Naive B cell (primary cell): Measurements from ENCODE around the gene PCDHB13. TPM values are rescaled to one million over a fixed set of nuclear protein-coding genes. Genes with fewer than 3 reads are reported as not detected.
A peak's percentile ranks its signal among the peaks of the same experiment; 100 is the strongest.
"Not testable (repeated sequence)": the region's sequence is repeated elsewhere in the genome, so short reads cannot be mapped to it uniquely, and the experiment has no call there.

Source experiments
- ATAC-seq, 2 donors: fragments of 150-1000 bp; cut with Tn5 transposase; 2 replicates each; pipeline ENCODE4 v1.10.0; 2021; ENCODE audit warnings: low read depth in 2 of 2, mild to moderate bottlenecking in 2 of 2, moderate library complexity in 2 of 2
- DNase-seq: peaks from one replicate; pipeline ENCODE4 v3.0.0; 2022
- H3K27ac Mint-ChIP-seq, 6 donors: one replicate each; pipeline ENCODE4 v1.8.0; 2020 to 2022; ENCODE audit warnings: mild to moderate bottlenecking in 6 of 6, mixed read lengths in 6 of 6, moderate library complexity in 5 of 6, inconsistent platforms in 2 of 6
- H3K27me3 Mint-ChIP-seq, 3 donors: one replicate each; pipeline ENCODE4 v1.8.0; 2021 to 2022; ENCODE audit warnings: mixed read lengths in 3 of 3, mild to moderate bottlenecking in 1 of 3
- H3K36me3 Mint-ChIP-seq, 2 donors: one replicate each; pipeline ENCODE4 v1.8.0; 2020 to 2022; ENCODE audit warnings: mixed read lengths in 2 of 2, inconsistent platforms in 1 of 2, mild to moderate bottlenecking in 1 of 2
- H3K4me1 Mint-ChIP-seq, 3 donors: one replicate each; pipeline ENCODE4 v1.8.0; 2020 to 2022; ENCODE audit warnings: mixed read lengths in 3 of 3, inconsistent platforms in 1 of 3, mild to moderate bottlenecking in 1 of 3, moderate library complexity in 1 of 3
- H3K4me3 Mint-ChIP-seq, 8 donors: one replicate each; pipeline ENCODE4 v1.8.0; 2020 to 2022; ENCODE audit warnings: mild to moderate bottlenecking in 8 of 8, mixed read lengths in 8 of 8, moderate library complexity in 8 of 8, inconsistent platforms in 2 of 8
- H3K9me3 Mint-ChIP-seq, 7 donors: one replicate each; pipeline ENCODE4 v1.8.0; 2020 to 2022; ENCODE audit warnings: mixed read lengths in 7 of 7, mild to moderate bottlenecking in 5 of 7, inconsistent platforms in 2 of 7, moderate library complexity in 1 of 7
- polyA plus RNA-seq, 6 donors: library from polyadenylated mRNA; unstranded; fragments of 300-500 nt; fragmentation: Illumina TruSeq; gene quantifications; one replicate each; pipeline ENCODE4 v1.2.3, GENCODE V29; 2021; ENCODE audit warnings: low read depth in 6 of 6

Gene PCDHB13
- polyA plus RNA-seq, 6 donors from 2014 or later, result not detected

DNA sequence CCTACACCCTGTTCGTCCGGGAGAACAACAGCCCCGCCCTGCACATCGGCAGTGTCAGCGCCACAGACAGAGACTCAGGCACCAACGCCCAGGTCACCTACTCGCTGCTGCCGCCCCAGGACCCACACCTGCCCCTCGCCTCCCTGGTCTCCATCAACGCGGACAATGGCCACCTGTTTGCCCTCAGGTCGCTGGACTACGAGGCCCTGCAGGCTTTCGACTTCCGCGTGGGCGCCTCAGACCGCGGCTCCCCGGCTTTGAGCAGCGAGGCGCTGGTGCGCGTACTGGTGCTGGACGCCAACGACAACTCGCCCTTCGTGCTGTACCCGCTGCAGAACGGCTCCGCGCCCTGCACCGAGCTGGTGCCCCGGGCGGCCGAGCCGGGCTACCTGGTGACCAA is 25.0 kb upstream of the PCDHB13 start:
- Mint-ChIP-seq H3K27me3 (peaks cover 35 to 78% (median 46%) of the 10 kb centered on the region in 3 donors), H3K36me3 (peaks cover 18 to 43% of the 10 kb centered on the region in 2 donors), H3K9me3 (peaks cover 7 to 74% (median 46%) of the 10 kb centered on the region in 7 donors)
- H3K4me1 Mint-ChIP-seq, H3K4me3 Mint-ChIP-seq, DNase-seq, H3K27ac Mint-ChIP-seq, ATAC-seq: not testable (repeated sequence)

GRCh38 chr5:141189131-141189530 is 24.6 kb upstream of the PCDHB13 start:
- peak overlapping the region in 1 of 6 donors; percentile 59 for H3K27ac Mint-ChIP-seq
- peaks cover 18 to 43% of the 10 kb centered on the region in 2 donors for H3K36me3 Mint-ChIP-seq
- not testable (repeated sequence) for DNase-seq, ATAC-seq, H3K4me3 Mint-ChIP-seq, H3K4me1 Mint-ChIP-seq
- H3K9me3 Mint-ChIP-seq, result peaks cover 7 to 74% (median 46%) of the 10 kb centered on the region in 7 donors
- peaks cover 35 to 77% (median 46%) of the 10 kb centered on the region in 3 donors for H3K27me3 Mint-ChIP-seq

DNA sequence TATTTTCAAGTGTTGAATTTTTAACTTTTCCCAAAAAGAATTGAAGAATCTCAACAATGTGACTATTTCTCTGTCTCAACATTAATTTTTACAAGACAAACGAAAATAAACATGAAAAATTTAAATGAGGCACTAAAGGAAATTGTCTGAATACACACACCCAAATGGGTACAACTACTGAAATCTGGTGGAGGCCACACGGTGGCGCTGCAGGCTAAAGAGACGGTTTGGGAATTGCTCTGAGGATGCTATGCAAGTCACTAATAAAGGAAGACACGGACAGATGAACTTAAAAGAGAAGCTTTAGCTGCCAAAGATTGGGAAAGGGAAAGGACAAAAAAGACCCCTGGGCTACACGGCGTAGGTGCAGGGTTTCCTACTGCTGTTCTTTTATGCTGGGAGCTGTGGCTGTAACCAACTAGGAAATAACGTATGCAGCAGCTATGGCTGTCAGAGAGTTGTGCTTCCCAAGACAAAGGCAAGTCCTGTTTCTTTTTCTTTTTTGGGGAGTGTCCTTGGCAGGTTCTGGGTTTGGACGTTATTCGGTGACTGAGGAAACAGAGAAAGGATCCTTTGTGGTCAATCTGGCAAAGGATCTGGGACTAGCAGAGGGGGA is 21.5 kb upstream of the PCDHB13 start, which contains the start of gene PCDHB10:
TSS of gene PCDHB10 (plus strand) at position 244 of the 616 bp plus-strand sequence. CDS start at position 444, 200 bp downstream.
- no peak for ATAC-seq
- peak within 1 kb of the TSS in 2 of 8 donors; percentile 8 to 45 for H3K4me3 Mint-ChIP-seq
- no peak for DNase-seq
- H3K27ac Mint-ChIP-seq, result no peak within 1 kb of the TSS
- peaks cover 7 to 78% (median 55%) of the 10 kb centered on the region in 7 donors for H3K9me3 Mint-ChIP-seq
- H3K4me1 Mint-ChIP-seq, result peaks cover 0 to 2% (median 0%) of the 10 kb centered on the region in 3 donors
- H3K36me3 Mint-ChIP-seq, result peaks cover 12 to 44% of the 10 kb centered on the region in 2 donors
- peaks cover 23 to 53% (median 28%) of the 10 kb centered on the region in 3 donors for H3K27me3 Mint-ChIP-seq

- not testable (repeated sequence) for H3K4me1 Mint-ChIP-seq, H3K4me3 Mint-ChIP-seq, ATAC-seq, H3K27ac Mint-ChIP-seq, DNase-seq
- H3K27me3 Mint-ChIP-seq, result peaks cover 22 to 58% (median 33%) of the 10 kb centered on the region in 3 donors
- peaks cover 8 to 85% (median 48%) of the 10 kb centered on the region in 7 donors for H3K9me3 Mint-ChIP-seq
- peaks cover 14 to 48% of the 10 kb centered on the region in 2 donors for H3K36me3 Mint-ChIP-seq
These were observed 19.4 kb upstream of the PCDHB13 start for GRCh38 chr5:141194332-141194731.

DNA sequence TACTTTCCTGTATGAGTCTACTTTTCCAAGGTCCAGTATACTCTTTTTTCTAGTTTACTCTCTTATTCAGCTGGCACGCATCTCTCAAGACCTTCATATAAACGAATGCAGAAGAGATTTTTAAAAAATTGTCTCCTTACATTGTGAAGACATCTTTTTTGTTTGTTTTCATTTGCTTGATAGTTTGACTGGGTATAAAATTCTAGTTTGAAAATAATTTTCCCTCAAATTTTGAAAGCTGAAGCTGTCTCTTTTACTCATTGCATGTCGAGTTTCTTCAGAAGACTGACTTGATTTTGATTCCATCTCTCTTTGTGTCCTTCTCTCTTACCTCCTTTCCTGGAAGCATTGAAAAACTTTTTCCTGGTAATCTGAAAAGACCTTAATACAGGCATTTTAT is 17.4 kb upstream of the PCDHB13 start:
- no peak overlapping the region for H3K4me3 Mint-ChIP-seq
- peaks cover 10 to 87% (median 51%) of the 10 kb centered on the region in 7 donors for H3K9me3 Mint-ChIP-seq
- DNase-seq (no peak), ATAC-seq (no peak)
- peaks cover 30 to 61% (median 30%) of the 10 kb centered on the region in 3 donors for H3K27me3 Mint-ChIP-seq
- no peaks in the 10 kb centered on the region for H3K4me1 Mint-ChIP-seq
- peaks cover 22 to 51% of the 10 kb centered on the region in 2 donors for H3K36me3 Mint-ChIP-seq
- H3K27ac Mint-ChIP-seq, result no peak overlapping the region

DNA sequence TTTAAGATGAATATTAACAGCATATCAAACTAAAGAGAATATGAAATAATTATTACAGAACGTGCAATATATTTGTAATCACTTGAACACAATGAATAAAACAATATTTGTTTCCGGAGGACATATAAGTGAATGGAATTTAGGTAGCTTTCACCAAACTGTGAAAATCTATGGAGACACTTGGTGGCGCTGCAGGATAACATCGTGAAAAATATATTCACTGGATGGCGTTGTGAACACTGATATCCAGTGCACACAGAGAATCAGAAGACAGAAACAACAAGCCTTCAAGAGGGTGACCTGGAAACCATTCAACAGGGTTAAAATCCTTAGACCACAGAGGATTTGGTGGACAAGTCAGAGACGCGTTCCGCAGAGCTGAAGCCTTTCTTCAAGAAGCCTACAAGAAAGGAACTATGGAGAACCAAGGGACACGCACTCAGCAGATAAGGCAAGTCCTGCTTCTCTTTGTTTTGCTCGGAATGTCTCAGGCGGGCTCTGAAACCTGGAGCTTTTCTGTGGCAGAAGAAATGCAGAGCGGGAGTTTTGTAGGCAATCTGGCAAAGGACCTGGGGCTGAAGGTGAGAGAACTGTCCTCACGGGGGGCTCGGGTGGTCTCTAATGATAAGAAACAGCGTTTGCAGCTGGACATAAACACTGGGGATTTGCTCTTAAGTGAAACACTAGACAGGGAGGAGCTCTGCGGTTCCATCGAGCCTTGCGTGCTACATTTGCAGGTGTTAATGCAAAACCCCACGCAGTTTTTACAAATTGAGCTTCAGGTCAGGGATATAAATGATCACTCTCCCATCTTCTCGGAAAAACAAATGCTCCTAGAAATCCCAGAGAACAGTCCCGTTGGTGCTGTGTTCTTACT is 14.1 kb upstream of the PCDHB13 start, which contains the start of gene PCDHB11:
TSS of gene PCDHB11 (plus strand) at position 269 of the 877 bp plus-strand sequence. CDS start at position 417, 148 bp downstream.
- H3K27ac Mint-ChIP-seq, result no peak within 1 kb of the TSS

DNA sequence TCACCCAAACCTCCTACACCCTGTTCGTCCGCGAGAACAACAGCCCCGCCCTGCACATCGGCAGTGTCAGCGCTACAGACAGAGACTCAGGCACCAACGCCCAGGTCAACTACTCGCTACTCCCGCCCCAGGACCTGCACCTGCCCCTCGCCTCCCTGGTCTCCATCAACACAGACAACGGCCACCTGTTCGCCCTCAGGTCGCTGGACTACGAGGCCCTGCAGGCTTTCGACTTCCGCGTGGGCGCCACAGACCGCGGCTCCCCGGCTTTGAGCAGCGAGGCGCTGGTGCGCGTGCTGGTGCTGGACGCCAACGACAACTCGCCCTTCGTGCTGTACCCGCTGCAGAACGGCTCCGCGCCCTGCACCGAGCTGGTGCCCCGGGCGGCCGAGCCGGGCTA is 12.6 kb upstream of the PCDHB13 start:
- Mint-ChIP-seq H3K27ac (peak overlapping the region in 1 of 6 donors; percentile 37), H3K36me3 (peaks cover 21 to 27% of the 10 kb centered on the region in 2 donors), H3K9me3 (peaks cover 10 to 66% (median 35%) of the 10 kb centered on the region in 7 donors), H3K27me3 (peaks cover 20 to 68% (median 37%) of the 10 kb centered on the region in 3 donors)
- not testable (repeated sequence) for DNase-seq, H3K4me1 Mint-ChIP-seq, ATAC-seq, H3K4me3 Mint-ChIP-seq

More for the DNA sequence above, 14.1 kb upstream of the PCDHB13 start, which contains the start of gene PCDHB11:
- no peaks in the 10 kb centered on the region for H3K4me1 Mint-ChIP-seq
- H3K27me3 Mint-ChIP-seq, result peaks cover 20 to 59% (median 29%) of the 10 kb centered on the region in 3 donors
- no peak for ATAC-seq
- H3K9me3 Mint-ChIP-seq, result peaks cover 10 to 78% (median 39%) of the 10 kb centered on the region in 7 donors
- no peak within 1 kb of the TSS for H3K4me3 Mint-ChIP-seq
- DNase-seq, result no peak
- H3K36me3 Mint-ChIP-seq, result peaks cover 22 to 29% of the 10 kb centered on the region in 2 donors

DNA sequence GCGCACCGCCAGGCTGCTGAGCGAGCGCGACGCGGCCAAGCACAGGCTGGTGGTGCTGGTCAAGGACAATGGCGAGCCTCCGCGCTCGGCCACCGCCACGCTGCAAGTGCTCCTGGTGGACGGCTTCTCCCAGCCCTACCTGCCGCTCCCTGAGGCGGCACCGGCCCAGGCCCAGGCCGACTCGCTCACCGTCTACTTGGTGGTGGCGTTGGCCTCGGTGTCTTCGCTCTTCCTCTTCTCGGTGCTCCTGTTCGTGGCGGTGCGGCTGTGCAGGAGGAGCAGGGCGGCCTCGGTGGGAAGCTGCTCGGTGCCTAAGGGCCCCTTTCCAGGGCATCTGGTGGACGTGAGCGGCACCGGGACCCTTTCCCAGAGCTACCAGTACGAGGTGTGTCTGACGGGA is 12.1 kb upstream of the PCDHB13 start:
- not testable (repeated sequence) for H3K4me1 Mint-ChIP-seq, H3K4me3 Mint-ChIP-seq, ATAC-seq, DNase-seq
- Mint-ChIP-seq H3K9me3 (peaks cover 10 to 60% (median 30%) of the 10 kb centered on the region in 7 donors), H3K36me3 (peaks cover 15 to 22% of the 10 kb centered on the region in 2 donors), H3K27ac (peak overlapping the region in 2 of 6 donors; percentile 44 to 68), H3K27me3 (peaks cover 24 to 74% (median 40%) of the 10 kb centered on the region in 3 donors)

- Mint-ChIP-seq H3K27ac (peak within 1 kb of the TSS in 1 of 6 donors; percentile 71), H3K36me3 (peaks cover 0 to 6% of the 10 kb centered on the region in 2 donors), H3K4me3 (peak within 1 kb of the TSS in 2 of 8 donors; percentile 9 to 38), H3K4me1 (no peaks in the 10 kb centered on the region), H3K27me3 (peaks cover 51 to 70% (median 57%) of the 10 kb centered on the region in 3 donors), H3K9me3 (peaks cover 0 to 32% (median 10%) of the 10 kb centered on the region in 7 donors)
- ATAC-seq (no peak), DNase-seq (no peak)
These were observed 5.2 kb upstream of the PCDHB13 start, which contains the start of gene PCDHB12 for GRCh38 chr5:141208478-141208877. PCDHB12 (plus strand) TSS chr5:141208719; CDS start chr5:141208908, 189 bp downstream.

- H3K4me3 Mint-ChIP-seq, DNase-seq, H3K4me1 Mint-ChIP-seq, ATAC-seq, H3K36me3 Mint-ChIP-seq, H3K27ac Mint-ChIP-seq: not testable (repeated sequence)
- peaks cover 0 to 47% (median 16%) of the 10 kb centered on the region in 7 donors for H3K9me3 Mint-ChIP-seq
- peaks cover 62 to 76% (median 63%) of the 10 kb centered on the region in 3 donors for H3K27me3 Mint-ChIP-seq
These were observed 3.4 kb upstream of the PCDHB13 start for GRCh38 chr5:141210281-141210680.

- peaks cover 61 to 77% (median 62%) of the 10 kb centered on the region in 3 donors for H3K27me3 Mint-ChIP-seq
- H3K9me3 Mint-ChIP-seq, result peaks cover 0 to 50% (median 19%) of the 10 kb centered on the region in 7 donors
- not testable (repeated sequence) for H3K27ac Mint-ChIP-seq, H3K4me3 Mint-ChIP-seq, ATAC-seq, H3K36me3 Mint-ChIP-seq, H3K4me1 Mint-ChIP-seq, DNase-seq
These were observed 2.9 kb upstream of the PCDHB13 start for GRCh38 chr5:141210849-141211248.

- not testable (repeated sequence) for ATAC-seq, H3K27ac Mint-ChIP-seq, H3K4me3 Mint-ChIP-seq, H3K4me1 Mint-ChIP-seq, DNase-seq
- Mint-ChIP-seq H3K9me3 (peaks cover 7 to 70% (median 39%) of the 10 kb centered on the region in 7 donors), H3K27me3 (peaks cover 49 to 67% (median 53%) of the 10 kb centered on the region in 3 donors), H3K36me3 (peaks cover 11 to 23% of the 10 kb centered on the region in 2 donors)
These were observed 864 bp downstream of the PCDHB13 start for GRCh38 chr5:141214583-141214982.

DNA sequence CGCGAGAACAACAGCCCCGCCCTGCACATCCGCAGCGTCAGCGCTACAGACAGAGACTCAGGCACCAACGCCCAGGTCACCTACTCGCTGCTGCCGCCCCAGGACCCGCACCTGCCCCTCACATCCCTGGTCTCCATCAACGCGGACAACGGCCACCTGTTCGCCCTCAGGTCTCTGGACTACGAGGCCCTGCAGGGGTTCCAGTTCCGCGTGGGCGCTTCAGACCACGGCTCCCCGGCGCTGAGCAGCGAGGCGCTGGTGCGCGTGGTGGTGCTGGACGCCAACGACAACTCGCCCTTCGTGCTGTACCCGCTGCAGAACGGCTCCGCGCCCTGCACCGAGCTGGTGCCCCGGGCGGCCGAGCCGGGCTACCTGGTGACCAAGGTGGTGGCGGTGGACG is 1.8 kb downstream of the PCDHB13 start:
- H3K27ac Mint-ChIP-seq, DNase-seq, H3K4me3 Mint-ChIP-seq, H3K4me1 Mint-ChIP-seq, ATAC-seq: not testable (repeated sequence)
- Mint-ChIP-seq H3K9me3 (peaks cover 9 to 73% (median 38%) of the 10 kb centered on the region in 7 donors), H3K36me3 (peaks cover 12 to 30% of the 10 kb centered on the region in 2 donors), H3K27me3 (peaks cover 49 to 68% (median 62%) of the 10 kb centered on the region in 3 donors)
